Central memory CD8-positive, alpha-beta T cell (primary cell): Measurements from ENCODE around the gene SIPA1L3.

Source experiments
- ATAC-seq: fragments of 150-1000 bp; cut with Tn5 transposase; replicated peaks from 2 replicates; pipeline ENCODE4 v1.10.0; 2022; ENCODE audit warnings: mild to moderate bottlenecking, moderate FRiP score, moderate number of reproducible peaks; ENCODE audit not compliant: poor library complexity, severe bottlenecking; ENCODE audit errors: extremely low read depth
- DNase-seq, 2 donors: peaks; one replicate each; pipeline ENCODE4 v3.0.0; 2021; ENCODE audit warnings: low spot score in 2 of 2
- H3K27ac Mint-ChIP-seq: one replicate; pipeline ENCODE4 v1.8.0; 2022; ENCODE audit warnings: low read depth, mild to moderate bottlenecking, moderate library complexity, mixed read lengths
- H3K27me3 Mint-ChIP-seq: one replicate; pipeline ENCODE4 v1.8.0; 2022; ENCODE audit warnings: mixed read lengths
- H3K36me3 Mint-ChIP-seq: one replicate; pipeline ENCODE4 v1.8.0; 2022; ENCODE audit warnings: mild to moderate bottlenecking, moderate library complexity, mixed read lengths; ENCODE audit not compliant: insufficient read depth
- H3K4me1 Mint-ChIP-seq: one replicate; pipeline ENCODE4 v1.8.0; 2022; ENCODE audit warnings: mixed read lengths
- H3K4me3 Mint-ChIP-seq: one replicate; pipeline ENCODE4 v1.8.0; 2022; ENCODE audit warnings: mild to moderate bottlenecking, moderate library complexity, mixed read lengths
- H3K9me3 Mint-ChIP-seq: one replicate; pipeline ENCODE4 v1.8.0; 2022; ENCODE audit warnings: mixed read lengths

Gene SIPA1L3

DNA sequence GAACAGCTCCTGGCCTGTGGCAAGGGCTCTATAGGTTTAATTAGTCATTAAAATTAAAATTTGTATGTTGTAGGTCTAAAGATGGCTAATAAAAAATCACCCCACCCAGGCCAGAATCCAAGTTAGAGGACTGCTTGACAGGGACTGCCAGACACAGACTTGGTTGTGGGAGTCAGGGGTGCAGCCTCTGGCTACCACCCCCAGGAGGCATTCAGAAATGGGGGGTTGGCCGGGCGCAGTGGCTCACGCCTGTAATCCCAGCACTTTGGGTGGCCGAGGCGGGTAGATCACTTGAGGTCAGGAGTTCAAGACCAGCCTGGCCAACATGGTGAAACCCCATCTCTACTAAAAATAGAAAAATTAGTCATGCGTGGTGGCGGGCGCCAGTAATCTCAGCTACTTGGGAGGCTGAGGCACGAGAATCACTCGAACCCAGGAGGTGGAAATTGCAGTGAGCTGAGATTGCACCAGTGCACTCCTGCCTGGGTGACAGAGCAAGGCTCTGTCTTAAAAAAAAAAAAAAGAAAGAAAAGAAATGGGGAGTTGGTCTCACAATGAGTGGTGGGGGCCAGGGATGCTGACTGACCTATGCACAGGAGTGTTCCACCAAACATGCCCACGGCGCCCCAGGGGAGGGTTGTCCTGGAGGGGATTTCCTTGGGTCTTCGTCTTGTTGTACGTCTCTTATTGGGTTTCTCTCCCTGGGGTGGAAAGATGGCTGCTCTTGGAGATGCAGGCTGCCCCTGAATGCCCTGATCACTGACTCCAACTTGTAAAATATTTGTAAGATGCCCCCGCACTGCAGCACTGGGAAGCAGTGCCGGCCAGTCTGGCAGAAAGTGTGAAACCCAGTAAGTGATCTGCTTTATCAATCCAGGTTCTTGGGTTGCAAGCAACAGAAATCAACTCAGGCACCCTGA lies 68.8 kb downstream of the SIPA1L3 start:
- ATAC-seq (no peak), DNase-seq (no peak)
- H3K27ac Mint-ChIP-seq, result no peak overlapping the region
- no peak overlapping the region for H3K4me3 Mint-ChIP-seq
- peaks cover 6% of the 10 kb centered on the region for H3K9me3 Mint-ChIP-seq
- H3K36me3 Mint-ChIP-seq, result peaks cover 2% of the 10 kb centered on the region
- H3K4me1 Mint-ChIP-seq, result peaks cover 14% of the 10 kb centered on the region
- no peaks in the 10 kb centered on the region for H3K27me3 Mint-ChIP-seq

DNA sequence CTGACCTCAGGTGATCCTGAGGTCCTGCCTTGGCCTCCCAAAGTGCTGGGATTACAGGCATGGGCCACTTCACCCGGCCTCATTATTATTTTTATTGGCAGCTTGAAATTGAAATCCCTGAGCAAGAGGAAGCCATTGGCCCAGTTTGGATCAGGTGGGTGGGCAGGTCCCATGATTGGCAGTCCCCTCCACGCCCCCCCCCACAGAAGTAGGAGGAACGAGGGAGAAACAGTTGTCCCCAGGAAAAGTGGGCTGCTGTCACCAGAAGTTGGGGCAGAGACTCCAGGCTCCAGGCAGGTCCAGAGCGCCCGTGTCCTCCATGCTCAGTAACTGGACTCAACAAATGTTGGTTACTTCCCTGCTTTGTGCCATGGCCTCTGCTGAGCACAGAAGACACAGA lies 70.4 kb downstream of the SIPA1L3 start:
- Mint-ChIP-seq H3K27me3 (no peaks in the 10 kb centered on the region), H3K36me3 (peaks cover 2% of the 10 kb centered on the region), H3K9me3 (no peaks in the 10 kb centered on the region), H3K4me1 (peaks cover 14% of the 10 kb centered on the region), H3K4me3 (no peak overlapping the region), H3K27ac (no peak overlapping the region)
- DNase-seq (no peak), ATAC-seq (no peak)

GRCh38 chr19:37977992-37978391 lies 71.0 kb downstream of the SIPA1L3 start:
- no peak overlapping the region for H3K4me3 Mint-ChIP-seq
- H3K36me3 Mint-ChIP-seq, result peaks cover 2% of the 10 kb centered on the region
- ATAC-seq (no peak), DNase-seq (no peak)
- H3K27me3 Mint-ChIP-seq, result no peaks in the 10 kb centered on the region
- peaks cover 14% of the 10 kb centered on the region for H3K4me1 Mint-ChIP-seq
- no peaks in the 10 kb centered on the region for H3K9me3 Mint-ChIP-seq
- H3K27ac Mint-ChIP-seq, result no peak overlapping the region

GRCh38 chr19:37979547-37980082 lies 72.6 kb downstream of the SIPA1L3 start:
- ATAC-seq, result no peak

DNA sequence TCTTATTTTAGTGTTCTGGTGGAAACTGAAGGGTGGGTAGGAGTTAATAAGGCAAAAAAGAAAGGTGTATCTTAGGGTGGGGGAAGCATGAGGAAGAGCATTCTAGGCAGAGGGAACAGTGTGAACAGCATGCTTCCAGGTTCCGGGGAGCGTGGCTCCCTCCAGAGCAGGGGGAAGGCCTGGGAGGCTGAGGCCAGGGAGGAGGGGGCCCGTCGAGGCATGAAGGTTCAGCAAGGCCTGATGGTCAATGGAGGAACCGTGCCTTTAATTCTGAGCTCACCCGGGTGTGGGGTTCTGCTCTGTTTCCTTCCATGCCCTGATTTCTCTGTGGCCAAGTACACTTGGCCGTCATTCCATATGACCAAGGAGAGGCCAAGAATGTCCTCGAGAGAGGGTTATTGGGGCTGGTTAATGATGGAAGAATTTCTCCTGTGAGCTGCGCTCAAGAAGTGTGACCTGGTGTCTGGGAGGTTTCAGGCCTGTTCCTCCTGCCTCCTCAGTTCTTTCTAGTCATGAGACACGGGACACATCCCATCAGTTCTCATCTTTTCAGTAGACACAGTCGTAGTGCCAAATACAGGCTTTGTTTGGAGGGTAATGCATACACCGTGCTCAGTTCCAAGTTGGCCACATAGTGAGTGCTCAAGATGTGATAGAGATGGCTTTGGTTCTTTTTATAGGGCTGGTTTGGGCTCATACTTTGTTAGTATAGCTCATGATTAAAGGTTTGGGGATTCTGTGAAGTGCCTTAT lies 73.6 kb downstream of the SIPA1L3 start:
- H3K27me3 Mint-ChIP-seq, result no peaks in the 10 kb centered on the region
- ATAC-seq (no peak), DNase-seq (no peak)
- no peak overlapping the region for H3K27ac Mint-ChIP-seq
- peaks cover 5% of the 10 kb centered on the region for H3K36me3 Mint-ChIP-seq
- no peaks in the 10 kb centered on the region for H3K9me3 Mint-ChIP-seq
- H3K4me3 Mint-ChIP-seq, result no peak overlapping the region
- H3K4me1 Mint-ChIP-seq, result peaks cover 23% of the 10 kb centered on the region

More at GRCh38 chr19:37979547-37980082, 72.6 kb downstream of the SIPA1L3 start:
- no peak for DNase-seq
- Mint-ChIP-seq H3K9me3 (no peaks in the 10 kb centered on the region), H3K4me3 (no peak overlapping the region), H3K4me1 (peaks cover 22% of the 10 kb centered on the region), H3K27me3 (no peaks in the 10 kb centered on the region), H3K36me3 (peaks cover 4% of the 10 kb centered on the region), H3K27ac (no peak overlapping the region)

- H3K4me3 Mint-ChIP-seq, result no peak overlapping the region
Observed at GRCh38 chr19:37981785-37982475, 74.9 kb downstream of the SIPA1L3 start.

GRCh38 chr19:37982655-37983054 lies 75.6 kb downstream of the SIPA1L3 start:
- Mint-ChIP-seq H3K9me3 (no peaks in the 10 kb centered on the region), H3K27me3 (no peaks in the 10 kb centered on the region), H3K27ac (no peak overlapping the region), H3K4me1 (peaks cover 34% of the 10 kb centered on the region), H3K36me3 (peaks cover 6% of the 10 kb centered on the region), H3K4me3 (no peak overlapping the region)
- DNase-seq, result no peak
- ATAC-seq, result no peak

More at GRCh38 chr19:37981785-37982475, 74.9 kb downstream of the SIPA1L3 start:
- Mint-ChIP-seq H3K27ac (no peak overlapping the region), H3K27me3 (no peaks in the 10 kb centered on the region), H3K9me3 (no peaks in the 10 kb centered on the region), H3K36me3 (peaks cover 4% of the 10 kb centered on the region), H3K4me1 (peaks cover 34% of the 10 kb centered on the region)
- DNase-seq (no peak), ATAC-seq (no peak)

DNA sequence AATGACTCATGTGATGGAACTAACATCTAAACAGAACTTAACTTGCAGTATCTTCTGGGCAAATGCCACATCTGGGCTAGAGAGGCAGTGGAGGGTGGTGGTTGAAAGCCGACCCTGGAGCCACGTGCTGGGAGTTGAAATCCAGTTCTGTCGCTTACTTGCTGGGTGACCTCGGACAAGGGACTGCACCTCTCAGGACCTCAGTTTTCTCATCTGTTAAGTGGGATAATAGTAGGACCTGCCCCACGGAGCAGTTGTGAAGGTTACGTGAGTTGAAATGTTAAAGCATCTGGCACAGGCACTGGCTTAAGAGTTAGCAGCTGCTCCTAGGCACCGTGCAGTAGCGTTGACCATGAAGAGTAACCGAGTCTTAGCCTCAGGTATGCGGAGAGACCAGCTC lies 76.1 kb downstream of the SIPA1L3 start:
- Mint-ChIP-seq H3K27ac (no peak overlapping the region), H3K9me3 (no peaks in the 10 kb centered on the region), H3K36me3 (peaks cover 6% of the 10 kb centered on the region), H3K27me3 (no peaks in the 10 kb centered on the region), H3K4me3 (no peak overlapping the region), H3K4me1 (peaks cover 34% of the 10 kb centered on the region)
- DNase-seq (no peak), ATAC-seq (no peak)

- DNase-seq, result no peak
- Mint-ChIP-seq H3K27me3 (no peaks in the 10 kb centered on the region), H3K9me3 (no peaks in the 10 kb centered on the region), H3K36me3 (peaks cover 6% of the 10 kb centered on the region), H3K4me1 (peaks cover 39% of the 10 kb centered on the region), H3K4me3 (no peak overlapping the region), H3K27ac (no peak overlapping the region)
- ATAC-seq, result no peak
Observed at GRCh38 chr19:37983916-37984315, 76.9 kb downstream of the SIPA1L3 start.

GRCh38 chr19:37986048-37986750 lies 79.2 kb downstream of the SIPA1L3 start:
- no peak for DNase-seq
- Mint-ChIP-seq H3K27ac (no peak overlapping the region), H3K9me3 (no peaks in the 10 kb centered on the region), H3K4me3 (no peak overlapping the region), H3K4me1 (peaks cover 37% of the 10 kb centered on the region), H3K36me3 (peaks cover 8% of the 10 kb centered on the region), H3K27me3 (no peaks in the 10 kb centered on the region)
- no peak for ATAC-seq

GRCh38 chr19:37987356-37988332 lies 80.6 kb downstream of the SIPA1L3 start:
- Mint-ChIP-seq H3K9me3 (no peaks in the 10 kb centered on the region), H3K27ac (no peak overlapping the region), H3K4me1 (peaks cover 39% of the 10 kb centered on the region), H3K4me3 (no peak overlapping the region), H3K27me3 (no peaks in the 10 kb centered on the region), H3K36me3 (peaks cover 8% of the 10 kb centered on the region)
- ATAC-seq, result no peak
- no peak for DNase-seq
